IPS-20b (cell line): ENCODE data around the gene NDUFS4.
"Not testable (repeated sequence)": the region's sequence is repeated elsewhere in the genome, so short reads cannot be mapped to it uniquely, and the experiment has no call there.

Source experiments
- H3K27ac ChIP-seq: one replicate; pipeline ENCODE4 v1.5.1; 2013; ENCODE audit warnings: low read length
- H3K27me3 ChIP-seq: 2 replicates; pipeline ENCODE4 v1.6.1; 2013; ENCODE audit warnings: mild to moderate bottlenecking, low read length, inconsistent platforms; ENCODE audit not compliant: insufficient read depth
- H3K36me3 ChIP-seq: 2 replicates; pipeline ENCODE4 v1.6.1; 2013; ENCODE audit warnings: low read depth, mild to moderate bottlenecking, inconsistent platforms, low read length, moderate library complexity; ENCODE audit not compliant: insufficient read depth
- H3K4me1 ChIP-seq: 2 replicates; pipeline ENCODE4 v1.6.1; 2013; ENCODE audit warnings: mild to moderate bottlenecking, control low read depth, inconsistent platforms, low read length, moderate library complexity; ENCODE audit not compliant: insufficient read depth
- H3K4me3 ChIP-seq: 2 replicates; pipeline ENCODE4 v1.5.1; 2013; ENCODE audit warnings: mild to moderate bottlenecking, low read length, inconsistent platforms
- H3K9ac ChIP-seq: 2 replicates; pipeline ENCODE4 v1.6.1; 2013; ENCODE audit warnings: low read depth, mild to moderate bottlenecking, inconsistent platforms, low read length, moderate library complexity
- H3K9me3 ChIP-seq: 2 replicates; pipeline ENCODE4 v1.6.1; 2013; ENCODE audit warnings: mild to moderate bottlenecking, low read depth, low read length, inconsistent platforms; ENCODE audit not compliant: insufficient read depth

Gene NDUFS4

GRCh38 chr5:53665313-53665712, 104.9 kb downstream of the NDUFS4 start:
- not testable (repeated sequence) for H3K27me3 ChIP-seq, H3K4me1 ChIP-seq, H3K36me3 ChIP-seq, H3K4me3 ChIP-seq, H3K27ac ChIP-seq, H3K9ac ChIP-seq
- H3K9me3 ChIP-seq: peaks cover 16% of the 10 kb centered on the region

- H3K9me3 ChIP-seq: peaks cover 16% of the 10 kb centered on the region
- H3K27ac ChIP-seq: no peak overlapping the region
- H3K4me1 ChIP-seq: peaks cover 16% of the 10 kb centered on the region; the same call in 1 of the 2 replicates
- H3K36me3 ChIP-seq: peaks cover 10% of the 10 kb centered on the region
- H3K9ac ChIP-seq: no peak overlapping the region
- H3K4me3 ChIP-seq: no peak overlapping the region
- no peaks in the 10 kb centered on the region for H3K27me3 ChIP-seq
These were observed 107.2 kb downstream of the NDUFS4 start for GRCh38 chr5:53667621-53668020.

DNA sequence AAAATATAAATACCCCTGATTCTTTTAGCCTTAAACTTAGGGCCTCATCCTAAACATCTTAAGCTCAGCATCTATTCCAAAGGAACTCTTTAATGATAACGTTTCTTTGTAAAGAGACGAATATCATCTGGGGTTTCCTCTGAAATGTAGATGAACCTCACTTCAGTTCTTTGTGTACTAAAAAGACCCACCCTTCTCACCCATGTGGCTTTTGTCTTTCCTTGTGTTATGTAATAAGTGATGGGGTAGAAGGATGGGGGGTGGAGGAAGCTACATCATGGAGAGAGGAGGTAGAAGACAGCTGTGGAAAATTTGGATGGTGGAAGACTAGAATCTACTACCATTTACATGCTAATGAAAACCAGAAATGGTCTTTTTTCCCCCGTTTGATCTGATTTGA, 111.0 kb downstream of the NDUFS4 start:
- peak overlapping the region; percentile 11; the same call in 1 of the 2 replicates for H3K9ac ChIP-seq
- peaks cover 18% of the 10 kb centered on the region; the same call in 1 of the 2 replicates for H3K4me1 ChIP-seq
- H3K27ac ChIP-seq: no peak overlapping the region

GRCh38 chr5:53674121-53674520, 113.7 kb downstream of the NDUFS4 start:
- no peak overlapping the region for H3K4me3 ChIP-seq
- peaks cover 18% of the 10 kb centered on the region; the same call in 1 of the 2 replicates for H3K4me1 ChIP-seq
- H3K27ac ChIP-seq: no peak overlapping the region
- H3K9me3 ChIP-seq: no peaks in the 10 kb centered on the region
- H3K9ac ChIP-seq: no peak overlapping the region
- no peaks in the 10 kb centered on the region for H3K27me3 ChIP-seq
- H3K36me3 ChIP-seq: no peaks in the 10 kb centered on the region

More for the DNA sequence above, 111.0 kb downstream of the NDUFS4 start:
- H3K27me3 ChIP-seq: no peaks in the 10 kb centered on the region
- peaks cover 1% of the 10 kb centered on the region; the same call in 1 of the 2 replicates for H3K36me3 ChIP-seq
- H3K4me3 ChIP-seq: peak overlapping the region; percentile 31; the same call in 1 of the 2 replicates
- H3K9me3 ChIP-seq: peaks cover 1% of the 10 kb centered on the region

DNA sequence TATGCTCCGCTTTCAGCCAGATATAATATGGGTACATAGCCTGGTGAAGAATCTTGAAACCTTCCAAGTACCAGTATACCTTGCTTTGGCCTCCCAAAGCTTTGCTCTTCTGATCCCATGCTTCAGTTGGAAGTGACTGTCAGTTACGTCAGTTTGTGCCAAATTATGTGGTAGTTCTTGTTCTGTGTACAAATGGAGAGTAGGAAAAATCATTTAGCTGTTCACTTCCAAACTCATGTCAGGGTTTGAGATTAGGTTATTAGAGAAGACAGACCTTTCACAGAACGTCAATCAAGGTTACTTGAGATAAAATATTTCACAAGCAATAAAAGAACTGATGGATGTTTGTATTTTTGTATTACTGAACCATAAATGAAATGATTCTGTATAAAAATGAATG, 117.2 kb downstream of the NDUFS4 start:
- no peaks in the 10 kb centered on the region for H3K9me3 ChIP-seq
- peaks cover 2% of the 10 kb centered on the region; the same call in 1 of the 2 replicates for H3K4me1 ChIP-seq
- H3K27ac ChIP-seq: no peak overlapping the region
- H3K4me3 ChIP-seq: no peak overlapping the region
- H3K36me3 ChIP-seq: no peaks in the 10 kb centered on the region
- H3K27me3 ChIP-seq: no peaks in the 10 kb centered on the region
- no peak overlapping the region for H3K9ac ChIP-seq

DNA sequence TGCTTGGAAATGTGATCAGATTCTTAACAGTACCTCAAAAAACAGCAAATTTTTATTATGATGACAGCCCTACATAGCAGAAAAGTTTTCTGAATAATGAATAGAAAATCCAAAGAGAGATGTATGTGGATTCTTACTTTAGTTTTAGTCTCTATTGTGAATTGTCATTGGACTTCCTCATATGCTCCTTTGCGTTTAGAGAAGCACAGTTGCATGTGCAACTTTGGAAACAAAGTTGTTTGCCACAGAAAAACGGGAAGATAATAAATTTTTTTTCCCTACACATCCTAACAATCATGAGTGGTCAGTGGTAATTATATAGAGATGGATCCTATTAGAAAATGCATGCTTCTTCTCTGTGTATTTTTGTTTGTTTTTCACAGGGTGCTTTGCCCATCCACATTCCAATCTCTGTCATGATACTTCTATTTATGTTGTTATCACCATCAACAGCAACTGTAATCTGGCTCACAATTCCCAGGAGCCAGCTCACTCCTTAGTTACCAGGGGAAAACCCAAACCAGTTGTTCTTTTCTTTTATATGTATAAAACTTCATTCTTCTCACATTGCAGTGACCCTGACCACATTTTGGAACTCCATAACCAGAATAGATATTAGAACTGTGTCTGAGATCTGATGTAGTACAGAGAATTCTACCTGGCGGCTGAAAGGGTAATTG, 118.7 kb downstream of the NDUFS4 start:
- peaks cover under 1% of the 10 kb centered on the region; the same call in 1 of the 2 replicates for H3K36me3 ChIP-seq
- H3K9ac ChIP-seq: no peak overlapping the region
- no peaks in the 10 kb centered on the region for H3K27me3 ChIP-seq
- no peaks in the 10 kb centered on the region for H3K9me3 ChIP-seq
- no peak overlapping the region for H3K4me3 ChIP-seq
- H3K4me1 ChIP-seq: no peaks in the 10 kb centered on the region
- H3K27ac ChIP-seq: no peak overlapping the region

GRCh38 chr5:53681079-53681478, 120.6 kb downstream of the NDUFS4 start:
- no peak overlapping the region for H3K9ac ChIP-seq
- no peaks in the 10 kb centered on the region for H3K4me1 ChIP-seq
- no peaks in the 10 kb centered on the region for H3K27me3 ChIP-seq
- peaks cover 6% of the 10 kb centered on the region; the same call in 1 of the 2 replicates for H3K36me3 ChIP-seq
- no peak overlapping the region for H3K4me3 ChIP-seq
- H3K27ac ChIP-seq: no peak overlapping the region
- no peaks in the 10 kb centered on the region; the same call in 1 of the 2 replicates for H3K9me3 ChIP-seq

- no peaks in the 10 kb centered on the region for H3K36me3 ChIP-seq
- H3K4me3 ChIP-seq: no peak overlapping the region
- H3K4me1 ChIP-seq: no peaks in the 10 kb centered on the region
- H3K27me3 ChIP-seq: no peaks in the 10 kb centered on the region
- no peak overlapping the region for H3K27ac ChIP-seq
- peaks cover 44% of the 10 kb centered on the region for H3K9me3 ChIP-seq
- no peak overlapping the region for H3K9ac ChIP-seq
These were observed 130.6 kb downstream of the NDUFS4 start for GRCh38 chr5:53691014-53691413.

DNA sequence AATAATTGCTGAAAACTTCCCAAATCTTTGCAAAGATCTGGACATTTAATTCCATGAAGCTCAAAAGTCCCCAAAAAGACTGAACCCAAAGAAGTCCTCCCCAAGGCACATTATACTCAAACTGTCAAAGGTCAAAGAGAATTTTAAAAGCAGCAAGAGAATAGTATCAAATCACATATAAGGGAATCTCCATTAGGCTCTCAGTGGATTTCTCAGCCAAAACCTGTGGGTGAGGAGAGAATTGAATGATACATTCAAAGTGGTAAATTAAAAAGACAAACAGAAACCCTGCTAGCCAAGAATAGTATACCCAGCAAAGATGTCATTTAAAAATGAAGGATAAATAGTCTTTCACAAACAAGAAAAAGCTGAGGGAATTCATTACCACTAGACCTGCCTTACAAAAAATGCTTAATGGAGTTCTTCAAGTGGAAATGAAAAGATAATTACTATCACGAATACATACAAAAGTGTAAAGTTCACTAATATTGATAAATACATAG, 134.1 kb downstream of the NDUFS4 start:
- Histone ChIP-seq H3K4me3 (no peak overlapping the region), H3K36me3 (no peaks in the 10 kb centered on the region), H3K27ac (no peak overlapping the region), H3K9me3 (peaks cover 47% of the 10 kb centered on the region; the same call in 1 of the 2 replicates), H3K9ac (no peak overlapping the region), H3K27me3 (no peaks in the 10 kb centered on the region), H3K4me1 (no peaks in the 10 kb centered on the region)

DNA sequence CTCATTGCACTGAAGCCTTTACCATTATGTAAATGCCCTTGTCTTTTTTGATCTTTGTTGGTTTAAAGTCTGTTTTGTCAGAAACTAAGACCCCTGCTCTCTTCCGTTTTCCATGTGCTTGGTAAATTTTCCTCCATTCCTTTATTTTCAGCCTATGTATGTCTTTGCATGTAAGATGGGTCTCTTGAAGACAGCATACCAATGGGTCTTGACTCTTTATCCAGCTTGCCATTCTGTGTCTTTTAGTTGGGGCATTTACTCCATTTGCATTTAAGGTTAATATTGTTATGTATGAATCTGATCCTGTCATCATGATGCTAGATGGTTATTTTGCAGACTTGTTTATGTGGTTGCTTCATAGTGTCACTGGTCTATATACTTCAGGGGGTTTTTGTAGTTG, 150.0 kb downstream of the NDUFS4 start:
- H3K4me1 ChIP-seq, H3K27me3 ChIP-seq, H3K27ac ChIP-seq, H3K9ac ChIP-seq, H3K36me3 ChIP-seq, H3K4me3 ChIP-seq: not testable (repeated sequence)
- peaks cover 28% of the 10 kb centered on the region for H3K9me3 ChIP-seq

DNA sequence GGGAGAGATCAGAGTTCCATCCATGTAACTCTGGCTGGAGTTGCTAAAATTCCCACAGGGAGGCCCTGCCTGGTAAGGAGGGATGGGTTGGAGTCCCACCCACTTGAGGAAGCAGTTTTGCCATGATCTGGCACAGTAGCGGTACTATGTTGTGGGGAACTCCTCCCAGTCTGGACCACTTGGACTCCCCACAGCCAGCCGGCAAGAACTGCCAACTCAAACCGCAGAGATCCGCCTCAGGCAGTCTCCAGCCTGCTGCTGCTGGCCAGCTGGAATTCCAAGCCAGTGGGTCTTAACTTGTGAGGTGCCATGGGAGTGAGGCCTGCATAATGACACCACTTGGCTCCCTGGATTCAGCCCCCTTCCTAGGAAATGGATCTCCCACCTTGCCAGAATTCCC, 151.9 kb downstream of the NDUFS4 start:
- H3K4me1 ChIP-seq: no peaks in the 10 kb centered on the region
- H3K27ac ChIP-seq: no peak overlapping the region
- H3K36me3 ChIP-seq: no peaks in the 10 kb centered on the region
- H3K4me3 ChIP-seq: no peak overlapping the region
- no peaks in the 10 kb centered on the region for H3K27me3 ChIP-seq
- peaks cover 9% of the 10 kb centered on the region; the same call in 1 of the 2 replicates for H3K9me3 ChIP-seq
- H3K9ac ChIP-seq: no peak overlapping the region

DNA sequence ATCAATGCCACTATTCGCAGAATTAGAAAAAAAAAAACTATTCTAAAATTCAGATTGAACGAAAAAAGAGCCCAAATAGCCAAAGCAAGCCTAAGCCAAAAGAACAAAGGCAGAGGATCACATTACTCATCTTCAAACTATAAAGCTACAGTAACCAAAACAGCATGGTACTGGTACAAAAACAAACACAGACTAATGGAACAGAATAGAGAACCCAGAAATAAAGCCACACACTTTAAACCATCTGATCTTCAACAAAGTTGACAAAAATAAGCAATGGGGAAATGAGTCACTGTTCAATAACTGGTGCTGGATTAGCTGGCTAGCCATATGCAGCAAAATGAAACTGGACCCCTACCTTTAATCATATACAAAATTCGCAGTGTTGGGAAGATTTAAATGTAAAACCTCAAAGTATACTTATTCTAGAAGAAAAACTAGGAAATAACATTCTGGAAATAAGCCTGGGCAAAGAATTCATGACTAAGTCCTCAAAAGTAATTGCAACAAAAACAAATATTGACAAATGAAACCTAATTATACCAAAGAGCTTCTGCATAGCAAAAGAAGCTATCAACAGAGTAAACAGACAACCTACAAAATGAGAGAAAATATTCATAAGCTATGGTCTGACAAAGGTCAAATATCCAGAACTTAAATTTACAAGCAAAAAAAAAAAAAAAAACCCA, 153.7 kb downstream of the NDUFS4 start:
- H3K4me1 ChIP-seq: no peaks in the 10 kb centered on the region
- no peak overlapping the region for H3K4me3 ChIP-seq
- H3K9me3 ChIP-seq: peaks cover 9% of the 10 kb centered on the region; the same call in 1 of the 2 replicates
- no peak overlapping the region for H3K27ac ChIP-seq
- H3K36me3 ChIP-seq: no peaks in the 10 kb centered on the region
- H3K9ac ChIP-seq: no peak overlapping the region
- H3K27me3 ChIP-seq: no peaks in the 10 kb centered on the region
